HEK293 (cell line): Measurements from ENCODE around the gene ITGA3.

ENCODE experiments used
- CTCF ChIA-PET: fragments of 350-600 bp; formaldehyde crosslinking; extraction: SDS; loops from one replicate; lab custom pipeline; 2021; ENCODE audit warnings: antibody characterized with exemption; lab: Yijun Ruan, JAX
- POLR2A ChIA-PET: fragments of 300-600 bp; formaldehyde crosslinking; extraction: SDS; loops from one replicate; lab custom pipeline; 2020; ENCODE audit warnings: antibody characterized with exemption, inconsistent platforms; lab: Yijun Ruan, JAX
- H3K27ac ChIP-seq: fragments of 200-500 bp; sonication (Bioruptor generic); 2 replicates; pipeline ENCODE4 v1.5.1; 2014; ENCODE audit warnings: low read depth, low read length, control low read depth, inconsistent platforms; ENCODE audit errors: extremely low read depth
- H3K36me3 ChIP-seq, 2 experiments: fragments of 200-500 bp in 1 of 2; sonication (Bioruptor generic) in 1 of 2; 1 replicate in 1 of 2; 2 replicates in 1 of 2; pipeline ENCODE4 v1.5.1; 2014 to 2017; ENCODE audit warnings: inconsistent platforms in 2 of 2, low read length in 2 of 2; ENCODE audit not compliant: control insufficient read depth in 2 of 2, insufficient read depth in 1 of 2
- H3K4me1 ChIP-seq: fragments of 200-500 bp; sonication (Bioruptor generic); 2 replicates; pipeline ENCODE4 v1.5.1; 2014; ENCODE audit warnings: mild to moderate bottlenecking, low read length, inconsistent platforms; ENCODE audit not compliant: control insufficient read depth, insufficient read depth
- H3K4me3 ChIP-seq: 2 replicates; pipeline ENCODE4 v1.5.1; 2011; ENCODE audit warnings: low read depth, mild to moderate bottlenecking, control low read depth, low read length, moderate library complexity
- H3K9me3 ChIP-seq: fragments of 200-500 bp; sonication (Bioruptor generic); 2 replicates; pipeline ENCODE4 v1.5.1; 2014; ENCODE audit warnings: low read depth, low read length, inconsistent platforms; ENCODE audit not compliant: control insufficient read depth, insufficient read depth
- BCL11A ChIP-seq: fragments of 450-650 bp; formaldehyde crosslinking; IDR thresholded peaks from 2 replicates; pipeline ENCODE4 v1.5.1; 2016; ENCODE audit warnings: low read depth, missing biosample characterization, missing genetic modification characterization
- KLF16 ChIP-seq: fragments of 450-650 bp; formaldehyde crosslinking; IDR thresholded peaks from 2 replicates; pipeline ENCODE4 v1.5.1; 2017; ENCODE audit warnings: missing biosample characterization, missing genetic modification characterization
- KLF9 ChIP-seq: fragments of 450-650 bp; formaldehyde crosslinking; IDR thresholded peaks from 2 replicates; pipeline ENCODE4 v1.5.1; 2016; ENCODE audit warnings: missing biosample characterization, missing genetic modification characterization, low read depth
- SETDB1 ChIP-seq: IDR thresholded peaks from one replicate; pipeline ENCODE4 v1.6.1; 2017; ENCODE audit warnings: mild to moderate bottlenecking, low read length, moderate library complexity, mixed read lengths; ENCODE audit not compliant: insufficient read length
- SP2 ChIP-seq: fragments of 450-650 bp; formaldehyde crosslinking; IDR thresholded peaks from 2 replicates; pipeline ENCODE4 v1.5.1; 2016; ENCODE audit warnings: missing biosample characterization, missing genetic modification characterization
- ZBTB20 ChIP-seq: fragments of 450-650 bp; formaldehyde crosslinking; IDR thresholded peaks from 2 replicates; pipeline ENCODE4 v1.5.1; 2016; ENCODE audit warnings: missing biosample characterization, missing genetic modification characterization
- ZFP3 ChIP-seq: fragments of 450-650 bp; formaldehyde crosslinking; IDR thresholded peaks from 2 replicates; pipeline ENCODE4 v1.5.1; 2016; ENCODE audit warnings: low read depth, missing biosample characterization, missing genetic modification characterization
- ZNF114 ChIP-seq: fragments of 450-650 bp; formaldehyde crosslinking; IDR thresholded peaks from 2 replicates; pipeline ENCODE4 v1.5.0; 2017; ENCODE audit warnings: missing biosample characterization, missing genetic modification characterization
- ZNF335 ChIP-seq: fragments of 450-650 bp; formaldehyde crosslinking; conservative IDR thresholded peaks from 2 replicates; pipeline ENCODE4 v1.5.1; 2016; ENCODE audit warnings: missing biosample characterization, missing genetic modification characterization
- ZNF350 ChIP-seq: fragments of 450-650 bp; formaldehyde crosslinking; IDR thresholded peaks from 2 replicates; pipeline ENCODE4 v1.5.0; 2017; ENCODE audit warnings: missing biosample characterization, mild to moderate bottlenecking, missing genetic modification characterization
- ZNF548 ChIP-seq: fragments of 450-650 bp; formaldehyde crosslinking; IDR thresholded peaks from 2 replicates; pipeline ENCODE4 v1.5.1; 2016; ENCODE audit warnings: missing biosample characterization, missing genetic modification characterization
- ZNF549 ChIP-seq: fragments of 450-650 bp; IDR thresholded peaks from 2 replicates; pipeline ENCODE4 v1.5.1; 2018; ENCODE audit warnings: missing biosample characterization, missing genetic modification characterization, mild to moderate bottlenecking, inconsistent platforms, moderate library complexity
- ZNF571 ChIP-seq: fragments of 450-650 bp; formaldehyde crosslinking; IDR thresholded peaks from 2 replicates; pipeline ENCODE4 v1.5.0; 2017; ENCODE audit warnings: missing biosample characterization, missing genetic modification characterization
- ZNF623 ChIP-seq: fragments of 450-650 bp; formaldehyde crosslinking; IDR thresholded peaks from 2 replicates; pipeline ENCODE4 v1.5.1; 2016; ENCODE audit warnings: missing biosample characterization, missing genetic modification characterization
- ZNF654 ChIP-seq: fragments of 450-650 bp; formaldehyde crosslinking; IDR thresholded peaks from 2 replicates; pipeline ENCODE4 v1.5.1; 2016; ENCODE audit warnings: low read depth, missing biosample characterization, missing genetic modification characterization
- TF ChIP-seq, protein P1 (sequence below): fragments of 450-650 bp; formaldehyde crosslinking; IDR thresholded peaks from 2 replicates; pipeline ENCODE4 v1.5.1; 2016; ENCODE audit warnings: missing biosample characterization, missing genetic modification characterization

ITGA3 gene

DNA sequence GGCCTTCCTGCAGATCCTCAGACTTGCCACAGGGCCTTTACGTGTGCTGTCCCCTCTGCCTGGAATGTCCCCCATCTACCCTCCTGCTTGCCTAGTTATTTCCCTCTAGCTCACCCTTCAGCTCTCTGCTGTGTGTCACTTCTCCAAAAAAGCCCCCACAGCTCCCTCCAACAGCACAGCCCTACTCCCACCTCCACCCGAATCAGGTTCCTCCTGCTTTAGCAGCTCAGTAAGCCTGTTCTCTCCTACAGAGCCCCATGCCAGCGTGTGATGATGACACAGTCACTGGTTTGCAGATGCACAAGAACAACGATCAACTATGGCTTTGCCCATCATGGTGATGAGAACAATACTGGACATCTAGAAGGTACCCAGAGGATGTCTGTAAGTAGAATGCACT, 81.1 kb downstream of the ITGA3 start:
- no peaks in the 10 kb centered on the region for H3K9me3 ChIP-seq
- no peak overlapping the region for H3K27ac ChIP-seq
- H3K4me1 ChIP-seq = no peaks in the 10 kb centered on the region
- no peak overlapping the region for H3K4me3 ChIP-seq
- POLR2A ChIA-PET = interaction anchor here (0.9 to 2.4 kb wide), 5 partner anchors 13 to 41 kb away, joined by 3 to 10 read pairs (median 3); partner anchors contain the start of gene PPP1R9B
- CTCF ChIA-PET = interaction anchor here (0.6 to 1.5 kb wide), 5 partner anchors 22 to 63 kb away, joined by 3 to 10 read pairs (median 3); partner anchors contain the start of gene PDK2
- TF ChIP-seq ZNF623 (tag by site-specific recombination) (peak; percentile 51), SP2 (tag by site-specific recombination) (no peak)
- peaks cover 26 to 89% of the 10 kb centered on the region in 2 experiments for H3K36me3 ChIP-seq

DNA sequence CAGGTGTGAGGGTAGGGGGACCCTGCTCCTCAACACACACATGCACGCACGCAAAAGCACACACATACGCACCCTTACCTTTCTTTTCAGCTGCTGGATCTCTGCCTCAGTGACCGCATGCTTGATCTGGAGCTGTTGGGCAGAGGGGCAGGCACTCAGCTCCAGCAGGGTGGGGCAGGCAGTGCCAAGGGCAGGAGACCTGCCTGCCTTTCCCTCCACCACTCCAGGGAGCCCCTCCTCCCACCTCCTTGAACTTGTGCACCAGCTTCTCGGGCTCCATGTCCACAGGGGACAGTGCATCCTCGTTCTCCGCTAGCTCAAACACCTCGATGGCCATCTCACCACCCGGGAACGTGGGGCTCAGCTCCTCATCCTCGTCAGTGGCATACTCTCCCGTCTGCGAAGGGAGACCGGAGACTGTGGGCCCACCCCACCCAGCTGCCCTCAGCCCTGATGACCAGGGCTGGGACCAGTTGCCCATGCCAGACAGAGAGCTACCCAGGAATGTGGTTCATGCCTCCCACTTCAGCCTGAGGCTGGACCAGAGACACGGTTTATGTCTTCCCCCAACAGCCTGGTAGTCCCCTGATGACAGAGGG, 83.4 kb downstream of the ITGA3 start:
- peaks cover 32 to 99% of the 10 kb centered on the region in 2 experiments for H3K36me3 ChIP-seq
- no peak for TF ChIP-seq ZNF549 (tag by site-specific recombination)
- no peak for TF ChIP-seq ZNF654 (tag by site-specific recombination)
- no peak for TF ChIP-seq ZNF548 (tag by site-specific recombination)
- no peak for TF ChIP-seq ZNF571
- TF ChIP-seq KLF16 (tag by site-specific recombination) = no peak
- TF ChIP-seq ZFP3 = no peak
- TF ChIP-seq ZNF114 (tag by site-specific recombination) = no peak
- no peak for TF ChIP-seq SETDB1
- no peak for TF ChIP-seq ZBTB20 (tag by site-specific recombination)
- TF ChIP-seq ZNF350 = no peak
- TF ChIP-seq KLF9 (tag by site-specific recombination) = no peak
- TF ChIP-seq BCL11A (tag by site-specific recombination) = no peak
- TF ChIP-seq ZNF335 (tag by site-specific recombination) = no peak
- TF ChIP-seq, protein P1, sequence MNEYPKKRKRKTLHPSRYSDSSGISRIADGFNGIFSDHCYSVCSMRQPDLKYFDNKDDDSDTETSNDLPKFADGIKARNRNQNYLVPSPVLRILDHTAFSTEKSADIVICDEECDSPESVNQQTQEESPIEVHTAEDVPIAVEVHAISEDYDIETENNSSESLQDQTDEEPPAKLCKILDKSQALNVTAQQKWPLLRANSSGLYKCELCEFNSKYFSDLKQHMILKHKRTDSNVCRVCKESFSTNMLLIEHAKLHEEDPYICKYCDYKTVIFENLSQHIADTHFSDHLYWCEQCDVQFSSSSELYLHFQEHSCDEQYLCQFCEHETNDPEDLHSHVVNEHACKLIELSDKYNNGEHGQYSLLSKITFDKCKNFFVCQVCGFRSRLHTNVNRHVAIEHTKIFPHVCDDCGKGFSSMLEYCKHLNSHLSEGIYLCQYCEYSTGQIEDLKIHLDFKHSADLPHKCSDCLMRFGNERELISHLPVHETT (tag by site-specific recombination) = no peak
- ChIA-PET POLR2A (interaction anchor here (0.6 to 1.5 kb wide), 9 partner anchors 8 to 61 kb away, joined by 3 to 10 read pairs (median 3); partner anchors contain the start of gene SAMD14), CTCF (interaction anchor here (0.6 to 3.8 kb wide), 29 partner anchors 9 to 807 kb away, joined by 3 to 52 read pairs (median 4); partner anchors contain the start of genes COL1A1, PPP1R9B, SAMD14 and TMEM92)
- no peaks in the 10 kb centered on the region for H3K9me3 ChIP-seq
- no peak overlapping the region for H3K27ac ChIP-seq
- H3K4me3 ChIP-seq = no peak overlapping the region
- no peaks in the 10 kb centered on the region for H3K4me1 ChIP-seq
